Stimulated activated CD4-positive, alpha-beta T cell treated with anti-CD3 and anti-CD28 coated beads, Interleukin-15, amount 100 ng/mL, for 24 hours (primary cell): ENCODE measurements around the gene BCLAF1.

ENCODE experiments used
- DNase-seq: peaks from one replicate; pipeline ENCODE4 v3.0.0-alpha.2; 2020

The BCLAF1 gene

GRCh38 chr6:136307351-136307750 lies 17.7 kb upstream of the BCLAF1 start:
- DNase-seq: no peak

DNA sequence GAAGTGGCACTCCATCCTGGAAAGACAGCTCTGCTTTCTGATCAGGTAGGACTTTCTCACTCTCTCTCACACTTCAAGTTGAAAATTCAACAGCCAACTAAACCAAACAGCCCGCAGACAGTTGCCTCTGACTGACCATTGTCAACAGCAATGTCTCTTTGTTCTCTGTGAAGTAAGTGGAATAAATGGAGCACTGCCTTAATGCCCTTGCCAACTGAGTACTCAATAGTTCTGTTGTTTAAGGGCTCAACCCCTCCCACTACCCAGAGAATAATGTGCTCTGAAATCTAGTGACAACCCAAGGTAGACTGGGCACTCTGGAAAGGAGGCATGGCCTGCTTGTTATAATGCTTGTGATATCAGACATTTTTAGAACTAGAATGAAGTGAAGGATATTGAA lies 16.8 kb upstream of the BCLAF1 start:
- no peak for DNase-seq

DNA sequence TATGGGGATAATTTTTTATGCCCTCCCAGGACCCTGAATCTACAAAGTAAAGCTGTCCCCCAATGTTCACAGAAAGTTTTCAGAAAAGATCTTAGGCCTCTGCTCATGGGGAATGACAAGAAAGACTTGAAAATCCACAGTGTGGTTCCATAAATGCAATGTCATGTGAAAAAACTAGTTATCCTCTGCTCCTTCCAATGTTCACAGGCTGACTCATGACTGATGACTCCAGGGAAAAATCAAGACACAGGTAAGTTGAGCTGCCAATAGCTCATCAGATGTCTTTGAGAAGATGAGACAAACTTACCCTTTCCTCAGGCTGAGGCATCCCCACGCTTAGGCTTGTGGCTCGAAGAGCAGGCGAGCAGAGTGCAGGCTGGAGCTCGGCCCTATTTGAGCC lies 14.8 kb upstream of the BCLAF1 start:
- DNase-seq: no peak

DNA sequence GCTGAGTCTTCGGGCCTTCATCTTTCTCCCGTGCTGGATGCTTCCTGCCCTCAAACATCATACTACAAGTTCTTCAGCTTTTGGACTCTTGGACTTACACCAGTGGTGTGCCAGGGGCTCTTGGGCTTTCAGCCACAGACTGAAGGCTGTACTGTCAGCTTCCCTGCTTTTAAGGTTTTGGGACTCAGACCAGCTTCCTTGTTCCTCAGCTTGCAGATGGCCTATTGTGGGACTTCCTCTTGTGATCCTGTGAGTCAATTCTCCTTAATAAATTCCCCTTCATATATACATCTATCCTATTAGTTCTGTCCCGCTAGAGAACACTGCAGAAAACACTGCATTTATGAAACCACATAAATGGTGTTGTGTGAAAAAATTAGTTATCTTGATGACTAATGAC lies 13.9 kb upstream of the BCLAF1 start:
- DNase-seq: no peak

- no peak for DNase-seq
Observed at GRCh38 chr6:136294621-136295020, 5.0 kb upstream of the BCLAF1 start.

DNA sequence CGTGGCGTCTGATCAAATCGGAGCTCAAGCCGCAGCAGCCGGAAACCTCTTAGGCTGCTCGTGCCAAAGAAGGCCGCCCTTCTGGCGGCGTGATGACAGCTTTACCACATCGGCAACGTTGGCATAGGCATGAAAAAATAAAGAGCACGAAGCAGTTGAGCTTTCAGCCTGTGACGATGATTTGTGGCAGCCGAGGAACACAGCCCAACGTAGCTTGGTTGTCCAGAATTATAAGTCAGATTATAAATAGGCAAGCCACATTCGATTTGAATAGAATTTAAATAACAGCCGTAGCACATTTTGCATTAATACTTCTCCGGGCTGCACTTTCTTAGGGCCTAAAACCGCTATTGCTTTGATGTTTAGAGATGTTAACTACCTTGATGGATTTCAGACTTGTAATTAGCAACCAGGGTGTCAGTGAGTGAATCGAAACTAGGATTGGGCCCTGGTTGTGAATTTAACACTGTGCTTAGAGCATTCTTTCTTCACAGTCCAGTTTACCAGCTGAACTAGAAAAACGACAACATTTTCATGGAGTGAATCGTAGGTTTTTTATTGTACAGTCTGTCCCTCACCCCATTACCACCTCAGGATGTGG lies 864 bp upstream of the BCLAF1 start:
- peak; percentile 75 for DNase-seq

GRCh38 chr6:136289327-136289578 lies 393 bp downstream of the BCLAF1 start:
- peak; percentile 92 for DNase-seq

DNA sequence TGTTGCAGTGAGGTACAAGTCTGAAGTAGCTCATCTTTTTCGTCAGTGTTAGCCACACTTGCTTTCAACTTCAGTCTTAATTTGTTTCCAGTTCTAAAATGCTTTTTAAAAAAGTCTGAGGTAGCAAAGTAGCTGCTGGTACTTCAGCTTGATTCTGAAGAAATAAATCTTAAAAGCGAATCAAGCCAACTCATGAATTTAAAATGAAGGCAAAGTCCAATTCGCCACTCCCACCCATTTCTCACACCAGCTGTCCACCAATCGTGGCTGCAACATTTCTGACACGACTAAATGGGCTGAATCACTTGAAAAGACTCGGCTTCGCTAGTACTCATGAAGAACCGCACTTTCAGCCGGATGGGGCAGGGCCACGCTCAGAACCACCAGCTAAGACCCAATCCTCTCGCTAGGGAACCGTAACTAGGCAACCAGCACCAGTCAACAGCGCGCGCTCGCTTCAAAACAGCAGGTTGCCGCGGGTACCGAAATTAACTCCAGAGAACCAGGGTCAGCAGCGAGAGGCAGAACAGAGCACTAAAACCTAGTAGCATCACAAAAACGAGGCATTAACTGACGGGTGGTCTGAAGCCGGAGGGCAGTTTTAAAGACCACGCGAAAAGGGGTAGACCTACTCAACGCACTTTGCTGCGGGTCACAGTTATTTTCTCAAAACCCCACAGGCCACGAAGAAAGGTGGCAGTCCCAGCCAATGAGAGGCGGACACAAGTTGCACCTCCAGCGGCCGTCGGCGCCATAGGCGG lies 900 bp downstream of the BCLAF1 start:
- DNase-seq: peak; percentile 85

DNA sequence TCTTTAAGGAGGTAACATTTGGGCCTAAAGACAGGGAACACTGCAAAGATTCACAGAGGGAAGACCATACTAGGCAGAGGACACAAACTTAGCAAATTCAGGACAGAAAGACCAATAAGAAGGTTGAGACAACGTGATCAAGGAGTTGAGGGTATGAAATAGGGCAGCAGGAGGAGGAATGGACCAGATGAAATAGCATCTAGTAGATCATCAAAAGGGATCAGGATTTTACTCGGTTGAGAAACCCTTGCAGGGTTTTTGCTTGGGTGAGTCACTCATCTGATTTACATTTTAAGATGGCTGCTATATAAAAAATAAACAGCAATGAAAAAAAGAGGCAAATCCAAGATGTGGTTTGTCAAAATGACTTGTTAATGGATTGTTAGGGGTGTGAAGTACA lies 4.7 kb downstream of the BCLAF1 start:
- DNase-seq: no peak

GRCh38 chr6:136282906-136283305 lies 6.7 kb downstream of the BCLAF1 start:
- no peak for DNase-seq

DNA sequence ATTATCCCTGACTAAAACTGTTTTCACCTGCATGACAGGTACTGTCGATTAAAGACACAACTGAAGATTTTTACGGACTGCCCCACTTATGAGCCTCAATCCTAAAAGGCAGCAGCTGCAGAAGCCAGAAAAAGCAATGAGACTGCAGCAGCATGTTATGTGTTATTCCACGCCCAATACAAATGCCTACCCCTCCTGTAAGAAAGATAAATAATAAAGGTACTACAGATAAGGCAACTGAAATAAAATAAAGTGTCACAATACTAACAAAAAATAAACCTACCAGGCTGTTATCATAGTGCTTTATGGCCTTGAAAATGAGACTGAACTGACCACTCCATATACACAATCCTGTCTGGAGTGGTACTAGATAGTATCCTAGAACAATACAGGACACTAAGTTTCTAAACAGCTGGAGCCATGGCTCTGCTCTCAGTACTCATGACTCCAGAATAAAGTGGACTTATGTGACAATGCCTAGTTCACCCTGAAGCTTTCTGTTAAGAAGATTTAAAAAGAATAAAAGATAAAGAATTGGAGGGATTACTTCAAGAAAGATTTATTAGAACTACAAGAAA lies 9.5 kb downstream of the BCLAF1 start:
- DNase-seq: no peak

- no peak for DNase-seq
Observed at GRCh38 chr6:136274062-136274461, 15.6 kb downstream of the BCLAF1 start.

GRCh38 chr6:136265101-136265500 lies 24.5 kb downstream of the BCLAF1 start:
- no peak for DNase-seq

DNA sequence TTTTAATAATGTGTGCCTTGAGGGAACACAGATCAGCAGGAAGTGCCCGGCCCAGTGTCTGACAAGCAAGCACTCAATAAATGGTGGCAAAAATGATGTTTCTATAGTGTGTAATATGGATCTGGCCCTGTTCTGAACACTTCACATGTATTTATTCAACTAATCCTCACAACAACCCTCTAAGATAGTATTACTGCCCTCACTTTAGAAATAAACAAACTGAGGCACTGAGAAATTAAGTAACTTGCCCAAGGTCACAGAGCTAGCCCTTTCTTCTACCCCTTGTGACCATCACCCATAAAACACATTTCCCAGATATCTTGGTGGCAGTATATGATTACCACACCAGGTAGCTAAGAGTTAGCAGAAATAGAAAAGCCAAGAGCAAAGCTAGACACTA lies 26.7 kb downstream of the BCLAF1 start:
- DNase-seq: no peak

DNA sequence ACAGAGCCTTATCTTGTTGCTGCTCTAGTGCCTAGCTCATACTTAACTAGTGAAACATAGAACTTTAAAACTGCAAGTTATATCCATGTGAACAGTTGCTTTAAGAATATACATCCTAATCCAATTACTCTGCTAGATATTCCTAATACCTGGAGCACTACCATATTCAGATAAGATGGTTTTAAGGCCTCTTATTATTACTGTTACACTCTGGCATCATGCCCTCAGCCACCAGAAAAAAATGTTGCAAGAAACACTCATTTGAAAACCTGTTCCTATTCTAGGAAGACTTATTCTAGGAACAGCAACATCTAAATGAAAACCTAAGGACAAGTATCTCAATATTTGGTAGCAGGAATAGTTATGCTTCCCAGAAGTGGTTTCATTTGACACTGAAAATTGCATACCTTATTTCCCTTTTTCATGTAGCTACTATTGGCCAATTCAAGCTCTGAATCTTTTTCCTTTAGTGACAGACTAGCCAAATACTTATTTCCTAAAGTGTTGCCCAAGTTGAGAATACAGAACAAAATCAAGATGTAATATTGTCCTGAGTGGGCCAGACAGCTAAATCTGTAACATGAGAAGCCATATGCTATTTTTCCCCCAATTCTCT lies 34.7 kb downstream of the BCLAF1 start:
- no peak for DNase-seq

- no peak for DNase-seq
Observed at GRCh38 chr6:136253734-136254133, 35.9 kb downstream of the BCLAF1 start.

DNA sequence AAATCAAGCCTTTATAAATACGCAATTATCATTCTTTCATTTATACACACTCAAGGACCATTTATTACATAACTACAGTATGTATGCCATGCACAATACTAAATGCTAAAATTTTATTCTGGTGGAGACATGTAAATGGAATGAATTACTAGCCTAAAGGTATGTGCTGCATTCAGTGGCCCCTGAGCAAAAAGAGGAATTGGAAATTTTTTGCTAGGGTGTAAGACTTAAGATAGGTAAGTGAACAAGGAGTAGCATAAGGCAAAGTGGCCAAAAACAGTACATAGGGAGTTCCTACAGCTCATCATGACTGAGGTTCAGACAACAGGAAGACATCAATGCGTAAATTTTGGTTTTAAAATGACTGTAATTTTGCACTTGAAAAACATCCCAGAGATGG lies 37.2 kb downstream of the BCLAF1 start:
- no peak for DNase-seq

- DNase-seq: no peak
Observed at GRCh38 chr6:136251394-136251793, 38.3 kb downstream of the BCLAF1 start.

DNA sequence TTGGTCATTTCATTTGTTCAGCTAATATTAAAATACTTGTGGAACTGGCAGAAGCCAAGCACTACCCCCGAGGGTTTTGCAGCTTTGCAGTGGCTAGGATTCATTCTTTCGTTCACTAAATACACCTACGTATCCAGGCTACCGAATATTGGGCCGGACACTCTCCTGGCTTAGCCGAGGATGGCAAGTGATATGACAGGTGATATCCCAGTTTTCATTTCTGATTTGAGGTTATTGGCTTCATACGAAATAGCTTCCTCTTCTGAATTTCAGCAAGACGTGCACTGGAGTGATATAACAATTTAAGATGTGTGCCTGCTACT lies 39.0 kb downstream of the BCLAF1 start:
- DNase-seq: no peak

DNA sequence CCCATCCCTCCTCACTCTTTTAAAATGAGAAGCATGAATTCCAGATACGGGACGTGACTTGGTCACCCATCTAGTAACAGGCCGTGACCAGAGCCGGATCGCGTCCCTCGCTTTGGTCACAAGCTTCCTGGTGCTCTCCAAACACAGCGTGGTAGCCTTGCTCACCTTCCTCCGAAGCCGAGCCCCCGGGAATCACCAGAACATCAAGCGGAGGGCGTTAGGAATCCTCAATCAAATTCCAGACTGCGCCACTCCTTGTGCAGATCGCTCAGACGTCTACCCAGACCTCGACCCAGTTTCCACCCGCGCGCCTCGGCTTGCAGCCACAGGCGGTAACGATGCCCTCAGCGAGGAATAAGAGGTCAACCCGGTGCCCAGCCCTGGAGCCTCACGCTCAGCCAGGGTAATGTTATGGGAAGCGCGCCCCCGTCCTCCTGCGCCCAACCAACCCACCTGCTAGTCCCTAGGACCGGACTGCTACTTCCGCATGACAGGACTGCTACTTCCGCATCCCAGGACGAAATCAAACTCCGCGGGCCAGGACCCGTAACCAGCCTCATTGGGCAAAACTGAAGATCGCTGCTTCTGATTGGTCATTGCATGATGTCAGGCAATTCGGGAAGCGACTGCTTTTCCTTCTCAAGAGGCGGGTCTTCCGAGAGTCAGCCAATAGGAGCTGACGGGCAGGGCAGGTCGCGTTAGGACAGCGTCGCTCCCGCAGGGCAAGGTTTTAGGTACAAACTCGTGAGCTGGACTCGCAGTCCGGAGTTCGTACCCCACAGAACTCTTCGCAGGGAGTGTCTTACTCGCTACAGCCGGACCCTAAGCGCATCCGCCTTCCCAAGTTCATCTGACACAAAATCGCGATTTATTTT lies 39.6 kb downstream of the BCLAF1 start, which contains the start of gene MTFR2:
Gene MTFR2, minus strand, starts transcription at position 501 of the 875 bp plus-strand sequence. CDS start 1,212 bp downstream, outside the sequence.
- peak; percentile 94 for DNase-seq

DNA sequence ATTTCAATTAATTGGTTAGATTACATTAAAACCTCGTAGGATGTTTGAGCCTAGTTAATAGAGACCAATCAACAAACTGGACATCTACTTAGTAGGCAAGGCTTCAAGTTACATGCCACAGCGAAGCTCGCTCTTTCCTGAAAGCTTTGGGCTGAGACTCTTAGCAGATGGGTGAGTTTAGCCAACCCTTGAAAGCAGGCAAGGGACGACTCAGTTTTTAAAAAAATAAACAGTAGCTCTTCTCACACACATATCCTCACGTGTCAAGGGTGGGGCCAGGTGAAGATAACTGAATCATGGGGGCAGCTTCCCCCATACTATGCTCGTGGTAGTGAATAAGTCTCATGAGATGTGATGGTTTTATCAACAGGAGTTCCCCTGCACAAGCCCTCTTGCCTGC lies 40.3 kb downstream of the BCLAF1 start:
- no peak for DNase-seq

DNA sequence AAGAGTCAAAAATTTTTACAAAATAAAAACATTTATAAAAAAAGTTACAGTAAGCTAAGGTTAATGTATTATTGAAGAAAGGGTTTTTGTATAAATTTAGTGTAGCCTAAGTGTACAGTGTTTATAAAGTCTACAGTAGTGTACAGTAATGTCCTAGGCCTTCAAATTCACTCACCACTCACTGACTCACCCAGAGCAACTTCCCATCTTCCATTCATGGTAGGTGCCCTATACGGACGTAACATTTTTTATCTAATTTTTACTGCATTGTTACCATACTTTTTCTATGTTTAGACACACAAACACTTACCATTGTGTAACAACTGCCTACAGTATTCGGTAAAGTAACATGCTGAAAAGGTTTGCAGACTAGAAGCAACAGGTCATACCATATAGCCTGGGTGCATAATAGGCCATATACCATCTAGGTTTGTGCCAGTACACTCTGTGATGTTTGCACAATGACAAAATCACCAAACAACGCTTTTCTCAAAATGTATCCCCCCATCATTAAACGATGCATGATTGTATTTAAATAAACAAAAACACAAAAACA lies 45.5 kb downstream of the BCLAF1 start:
- DNase-seq: no peak
